ENCODE data around the gene SGMS1.

Gene SGMS1

DNA sequence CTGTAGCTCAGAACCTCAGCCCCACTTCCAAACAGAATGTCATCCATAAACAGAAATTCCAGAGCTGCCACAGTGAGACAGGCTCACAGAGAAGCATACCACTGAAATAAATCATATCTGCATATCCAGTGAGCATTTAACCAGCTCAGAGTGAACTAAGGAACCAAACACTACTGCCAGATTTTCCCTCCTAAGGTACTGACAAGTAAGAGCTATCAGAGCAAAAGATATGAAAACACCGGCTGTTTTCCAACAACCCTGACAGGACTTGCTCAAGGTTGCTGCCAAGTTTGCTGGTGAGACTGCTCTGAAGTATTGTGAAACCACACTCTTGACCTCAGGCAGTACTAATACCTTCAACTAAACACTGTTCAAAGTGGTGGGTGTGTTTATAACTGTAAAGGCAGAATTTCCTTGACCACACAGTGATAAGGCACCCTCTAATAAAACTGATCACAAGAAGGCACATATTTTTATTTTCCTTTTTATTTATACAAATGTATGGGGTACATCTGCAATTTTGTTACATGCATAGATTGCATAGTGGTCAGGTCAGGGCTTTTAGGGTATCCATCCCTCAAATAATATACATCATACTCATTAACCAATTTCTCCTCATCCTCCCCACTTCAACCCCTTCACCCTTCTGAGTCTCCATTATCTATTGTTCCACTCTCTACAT, 18.3 kb downstream of the SGMS1 start:
- no peak overlapping the region for H3K4me3 ChIP-seq (ENCODE audit: low read depth in 1 of 2, low read length in 2 of 2)
- H3K27me3 ChIP-seq (ENCODE audit: low read depth, low read length) = no peaks in the 10 kb centered on the region
- H3K27ac ChIP-seq (ENCODE audit: low read length) = peak overlapping the region; percentile 47
- no peaks in the 10 kb centered on the region for H3K36me3 ChIP-seq (ENCODE audit: control insufficient read depth in 1 of 2, insufficient read depth in 2 of 2, low read length in 2 of 2)
- H3K4me1 ChIP-seq (ENCODE audit: control insufficient read depth in 1 of 2, insufficient read depth in 2 of 2, low read length in 2 of 2) = peaks cover 21 to 56% of the 10 kb centered on the region in 2 donors
- H3K9me3 ChIP-seq (ENCODE audit: control insufficient read depth in 1 of 2, low read length in 2 of 2) = no peaks in the 10 kb centered on the region

DNA sequence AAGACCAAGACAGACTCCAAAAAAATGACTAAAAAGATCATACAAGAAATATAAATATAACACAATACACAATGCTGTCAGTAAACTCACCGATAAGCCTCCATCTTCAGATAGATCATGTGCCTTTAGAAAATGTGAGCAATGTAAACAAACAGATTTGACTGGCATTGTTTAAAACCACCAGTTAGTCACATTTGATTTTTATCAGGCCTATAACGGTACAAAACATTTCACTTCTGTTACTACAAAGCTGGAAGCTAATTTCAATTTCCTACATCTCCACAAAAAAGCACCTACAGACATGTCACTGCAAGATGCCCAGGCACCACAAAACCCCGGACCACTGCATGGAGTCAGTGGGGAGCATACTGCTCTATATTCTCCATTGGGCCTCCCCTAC, 18.9 kb downstream of the SGMS1 start:
- Histone ChIP-seq H3K4me3 (ENCODE audit: low read depth in 1 of 2, low read length in 2 of 2) (no peak overlapping the region), H3K36me3 (ENCODE audit: control insufficient read depth in 1 of 2, insufficient read depth in 2 of 2, low read length in 2 of 2) (no peaks in the 10 kb centered on the region), H3K4me1 (ENCODE audit: control insufficient read depth in 1 of 2, insufficient read depth in 2 of 2, low read length in 2 of 2) (peaks cover 21 to 50% of the 10 kb centered on the region in 2 donors), H3K27ac (ENCODE audit: low read length) (peak overlapping the region; percentile 47), H3K9me3 (ENCODE audit: control insufficient read depth in 1 of 2, low read length in 2 of 2) (no peaks in the 10 kb centered on the region), H3K27me3 (ENCODE audit: low read depth, low read length) (no peaks in the 10 kb centered on the region)

DNA sequence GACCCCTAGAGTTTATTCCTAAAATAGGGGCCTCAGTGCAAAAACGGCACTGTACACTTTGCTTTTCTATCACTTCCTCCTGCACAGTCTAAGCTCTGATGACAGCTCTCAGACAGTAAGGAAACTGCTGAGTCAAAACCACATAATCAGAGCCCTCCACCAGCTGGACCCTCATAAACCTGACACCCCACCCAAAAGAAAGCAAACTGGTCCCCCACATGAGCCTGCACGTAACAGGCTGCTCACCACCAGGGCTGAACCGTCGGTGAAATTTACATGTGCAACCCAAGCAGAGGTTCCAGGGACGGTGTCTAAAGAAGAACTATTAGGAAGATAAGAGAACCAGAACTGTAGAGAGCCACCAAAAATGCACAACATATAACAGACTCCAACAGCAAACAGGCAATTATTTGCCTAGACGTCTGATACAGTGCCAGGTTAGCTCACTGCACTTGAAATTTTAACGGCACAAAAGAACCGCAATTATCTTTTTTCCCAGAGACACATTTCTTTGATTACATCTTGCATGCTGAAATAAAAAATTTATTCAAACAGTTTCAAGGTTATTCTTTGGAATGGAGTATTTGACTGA, 19.6 kb downstream of the SGMS1 start:
- peaks cover 21 to 48% of the 10 kb centered on the region in 2 donors for H3K4me1 ChIP-seq (ENCODE audit: control insufficient read depth in 1 of 2, insufficient read depth in 2 of 2, low read length in 2 of 2)
- H3K36me3 ChIP-seq (ENCODE audit: control insufficient read depth in 1 of 2, insufficient read depth in 2 of 2, low read length in 2 of 2) = no peaks in the 10 kb centered on the region
- peak overlapping the region; percentile 39 for H3K27ac ChIP-seq (ENCODE audit: low read length)
- H3K4me3 ChIP-seq (ENCODE audit: low read depth in 1 of 2, low read length in 2 of 2) = peak overlapping the region in 1 of 2 donors; percentile 12
- no peaks in the 10 kb centered on the region for H3K27me3 ChIP-seq (ENCODE audit: low read depth, low read length)
- H3K9me3 ChIP-seq (ENCODE audit: control insufficient read depth in 1 of 2, low read length in 2 of 2) = no peaks in the 10 kb centered on the region

DNA sequence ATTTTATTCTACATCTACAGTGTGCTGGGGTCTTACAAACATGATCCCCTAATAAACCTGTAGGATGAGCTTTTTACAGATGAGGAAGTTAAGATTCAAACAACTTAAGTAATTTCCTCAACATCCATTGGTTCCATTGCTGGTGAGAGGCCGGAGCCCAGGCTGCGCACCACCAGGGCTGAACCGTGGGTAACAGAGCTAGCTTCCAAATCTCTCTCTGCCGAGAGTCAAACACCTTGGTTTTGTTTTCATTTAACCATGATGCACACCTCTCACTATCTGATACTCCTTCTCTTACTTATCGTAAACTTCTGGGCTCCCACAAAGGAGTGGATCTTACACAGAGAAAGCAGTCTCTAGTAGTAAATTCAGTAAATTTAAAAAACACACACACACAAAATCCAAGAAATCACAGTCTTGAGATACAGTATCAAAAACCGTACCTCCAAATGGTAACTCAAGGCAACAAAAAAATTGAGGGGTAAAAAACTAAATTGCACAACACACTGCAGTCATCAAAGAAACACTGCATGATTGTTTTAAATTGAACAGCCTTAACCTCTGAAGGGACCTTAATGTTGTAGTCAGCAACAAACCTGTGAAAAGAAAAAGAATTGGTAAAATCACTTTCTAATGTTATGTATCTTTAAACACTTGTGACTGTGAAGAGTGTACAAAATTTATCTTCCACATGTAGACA, 20.5 kb downstream of the SGMS1 start:
- peaks cover 21 to 47% of the 10 kb centered on the region in 2 donors for H3K4me1 ChIP-seq (ENCODE audit: control insufficient read depth in 1 of 2, insufficient read depth in 2 of 2, low read length in 2 of 2)
- H3K36me3 ChIP-seq (ENCODE audit: control insufficient read depth in 1 of 2, insufficient read depth in 2 of 2, low read length in 2 of 2) = no peaks in the 10 kb centered on the region
- H3K9me3 ChIP-seq (ENCODE audit: control insufficient read depth in 1 of 2, low read length in 2 of 2) = no peaks in the 10 kb centered on the region
- no peak overlapping the region for H3K27ac ChIP-seq (ENCODE audit: low read length)
- H3K4me3 ChIP-seq (ENCODE audit: low read depth in 1 of 2, low read length in 2 of 2) = no peak overlapping the region
- no peaks in the 10 kb centered on the region for H3K27me3 ChIP-seq (ENCODE audit: low read depth, low read length)

DNA sequence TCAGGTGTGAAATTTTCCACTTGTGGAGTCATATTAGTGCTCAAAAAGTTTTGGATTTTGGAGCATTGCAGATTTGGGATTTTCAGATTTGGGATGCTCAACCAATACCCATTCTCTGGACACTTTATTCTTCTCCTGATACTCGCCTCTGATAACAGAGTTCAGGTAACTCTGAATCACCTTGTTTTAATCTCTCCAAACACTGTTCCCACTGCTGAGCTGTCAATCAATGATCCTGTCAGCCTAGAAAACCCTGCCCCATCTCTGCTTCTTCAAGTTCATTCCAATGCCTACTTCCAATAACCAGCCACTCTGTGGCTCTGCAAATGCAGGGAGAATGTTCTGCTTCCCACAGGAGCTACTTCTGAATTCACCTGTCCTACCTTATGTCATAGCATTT, 21.8 kb downstream of the SGMS1 start:
- Histone ChIP-seq H3K36me3 (ENCODE audit: control insufficient read depth in 1 of 2, insufficient read depth in 2 of 2, low read length in 2 of 2) (no peaks in the 10 kb centered on the region), H3K4me1 (ENCODE audit: control insufficient read depth in 1 of 2, insufficient read depth in 2 of 2, low read length in 2 of 2) (peaks cover 21 to 36% of the 10 kb centered on the region in 2 donors), H3K9me3 (ENCODE audit: control insufficient read depth in 1 of 2, low read length in 2 of 2) (no peaks in the 10 kb centered on the region), H3K4me3 (ENCODE audit: low read depth in 1 of 2, low read length in 2 of 2) (no peak overlapping the region), H3K27ac (ENCODE audit: low read length) (no peak overlapping the region), H3K27me3 (ENCODE audit: low read depth, low read length) (no peaks in the 10 kb centered on the region)

DNA sequence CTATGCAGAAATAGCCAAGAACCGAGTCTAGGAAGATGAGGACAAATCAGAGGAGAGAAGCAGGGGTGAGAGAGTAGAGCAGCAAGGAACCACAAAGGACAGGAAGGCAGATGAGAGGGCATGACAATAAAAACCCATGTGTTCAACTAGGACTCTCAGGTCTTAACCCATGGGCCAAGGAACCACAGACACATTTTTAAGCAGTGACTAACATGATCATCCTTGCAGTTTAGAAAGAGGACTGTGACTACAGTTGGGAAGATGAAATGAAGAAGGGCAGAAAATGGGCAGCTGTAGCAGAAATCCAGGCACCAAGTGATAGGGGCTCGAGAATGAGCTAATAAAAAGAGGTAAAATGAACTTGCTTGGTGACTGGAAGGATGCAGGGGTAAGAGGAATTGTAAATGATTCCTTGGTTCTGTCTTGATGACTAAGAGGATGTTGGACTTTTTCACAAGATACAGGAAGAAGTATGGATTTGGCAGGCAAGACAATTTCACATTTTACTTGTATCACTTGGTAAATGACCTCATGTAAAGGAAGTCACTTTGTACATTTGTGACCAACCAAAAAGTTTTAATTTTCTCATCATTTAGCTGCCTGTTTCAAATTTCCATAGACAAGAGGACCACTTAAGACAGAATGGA, 22.8 kb downstream of the SGMS1 start:
- H3K4me3 ChIP-seq (ENCODE audit: low read depth in 1 of 2, low read length in 2 of 2) = no peak overlapping the region
- H3K27me3 ChIP-seq (ENCODE audit: low read depth, low read length) = no peaks in the 10 kb centered on the region
- no peaks in the 10 kb centered on the region for H3K36me3 ChIP-seq (ENCODE audit: control insufficient read depth in 1 of 2, insufficient read depth in 2 of 2, low read length in 2 of 2)
- peaks cover 18 to 28% of the 10 kb centered on the region in 2 donors for H3K4me1 ChIP-seq (ENCODE audit: control insufficient read depth in 1 of 2, insufficient read depth in 2 of 2, low read length in 2 of 2)
- no peaks in the 10 kb centered on the region for H3K9me3 ChIP-seq (ENCODE audit: control insufficient read depth in 1 of 2, low read length in 2 of 2)
- H3K27ac ChIP-seq (ENCODE audit: low read length) = no peak overlapping the region

GRCh38 chr10:50600286-50600685, 23.5 kb downstream of the SGMS1 start:
- Histone ChIP-seq H3K4me1 (ENCODE audit: control insufficient read depth in 1 of 2, insufficient read depth in 2 of 2, low read length in 2 of 2) (peaks cover 12 to 22% of the 10 kb centered on the region in 2 donors), H3K9me3 (ENCODE audit: control insufficient read depth in 1 of 2, low read length in 2 of 2) (no peaks in the 10 kb centered on the region), H3K27ac (ENCODE audit: low read length) (no peak overlapping the region), H3K36me3 (ENCODE audit: control insufficient read depth in 1 of 2, insufficient read depth in 2 of 2, low read length in 2 of 2) (no peaks in the 10 kb centered on the region), H3K27me3 (ENCODE audit: low read depth, low read length) (no peaks in the 10 kb centered on the region), H3K4me3 (ENCODE audit: low read depth in 1 of 2, low read length in 2 of 2) (no peak overlapping the region)

- Histone ChIP-seq H3K9me3 (ENCODE audit: control insufficient read depth in 1 of 2, low read length in 2 of 2) (no peaks in the 10 kb centered on the region), H3K4me1 (ENCODE audit: control insufficient read depth in 1 of 2, insufficient read depth in 2 of 2, low read length in 2 of 2) (no peaks in the 10 kb centered on the region), H3K27ac (ENCODE audit: low read length) (no peak overlapping the region), H3K4me3 (ENCODE audit: low read depth in 1 of 2, low read length in 2 of 2) (no peak overlapping the region), H3K27me3 (ENCODE audit: low read depth, low read length) (no peaks in the 10 kb centered on the region), H3K36me3 (ENCODE audit: control insufficient read depth in 1 of 2, insufficient read depth in 2 of 2, low read length in 2 of 2) (no peaks in the 10 kb centered on the region)
Measured at GRCh38 chr10:50596897-50597296, 26.9 kb downstream of the SGMS1 start.

DNA sequence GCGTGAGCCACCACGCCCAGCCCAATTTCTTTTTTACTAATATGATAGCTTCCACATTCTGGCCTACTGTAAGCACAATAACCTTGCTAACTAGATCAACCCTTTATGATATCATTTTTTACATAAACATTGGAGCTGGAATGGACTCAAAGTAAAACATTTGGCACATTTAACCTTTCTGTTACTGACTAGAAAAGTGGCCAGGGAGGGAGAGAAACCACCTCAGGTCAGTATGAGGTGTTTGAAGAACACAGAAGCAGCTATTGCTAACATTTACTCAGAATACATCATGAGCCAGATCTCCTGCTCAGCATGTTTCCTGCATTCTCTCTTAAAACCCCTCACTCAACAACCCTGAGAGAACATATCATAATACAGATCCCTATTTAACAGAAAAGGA, 27.3 kb downstream of the SGMS1 start:
- H3K9me3 ChIP-seq (ENCODE audit: control insufficient read depth in 1 of 2, low read length in 2 of 2) = no peaks in the 10 kb centered on the region
- H3K36me3 ChIP-seq (ENCODE audit: control insufficient read depth in 1 of 2, insufficient read depth in 2 of 2, low read length in 2 of 2) = no peaks in the 10 kb centered on the region
- H3K4me1 ChIP-seq (ENCODE audit: control insufficient read depth in 1 of 2, insufficient read depth in 2 of 2, low read length in 2 of 2) = no peaks in the 10 kb centered on the region
- H3K4me3 ChIP-seq (ENCODE audit: low read depth in 1 of 2, low read length in 2 of 2) = no peak overlapping the region
- no peaks in the 10 kb centered on the region for H3K27me3 ChIP-seq (ENCODE audit: low read depth, low read length)
- no peak overlapping the region for H3K27ac ChIP-seq (ENCODE audit: low read length)

DNA sequence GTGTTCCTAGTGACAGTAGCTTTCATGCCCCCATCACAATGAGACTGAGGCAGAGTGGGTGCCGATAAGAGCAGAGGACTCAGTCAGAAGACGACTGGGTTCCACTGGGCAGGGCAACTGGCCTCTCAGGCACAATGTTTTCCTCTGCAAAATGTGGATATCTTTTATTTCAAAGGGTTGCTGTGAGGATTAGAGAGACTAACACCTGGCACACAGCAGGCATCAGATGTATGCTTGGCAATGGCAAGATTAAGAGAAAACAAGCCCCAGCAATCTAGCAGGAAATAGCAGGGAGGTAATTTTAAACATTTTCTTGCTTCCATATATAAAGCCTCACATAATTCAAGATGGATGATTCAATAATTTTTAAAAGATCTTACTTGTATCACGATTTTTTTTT, 28.0 kb downstream of the SGMS1 start:
- H3K4me3 ChIP-seq (ENCODE audit: low read depth in 1 of 2, low read length in 2 of 2) = no peak overlapping the region
- no peaks in the 10 kb centered on the region for H3K27me3 ChIP-seq (ENCODE audit: low read depth, low read length)
- H3K27ac ChIP-seq (ENCODE audit: low read length) = no peak overlapping the region
- no peaks in the 10 kb centered on the region for H3K9me3 ChIP-seq (ENCODE audit: control insufficient read depth in 1 of 2, low read length in 2 of 2)
- no peaks in the 10 kb centered on the region for H3K36me3 ChIP-seq (ENCODE audit: control insufficient read depth in 1 of 2, insufficient read depth in 2 of 2, low read length in 2 of 2)
- no peaks in the 10 kb centered on the region for H3K4me1 ChIP-seq (ENCODE audit: control insufficient read depth in 1 of 2, insufficient read depth in 2 of 2, low read length in 2 of 2)

Data from muscle layer of duodenum (tissue), 2 donors.